HepG2 (cell line): ENCODE results near the gene ZNF22. TPM values are rescaled to one million over a fixed set of nuclear protein-coding genes. Genes with fewer than 3 reads are reported as not detected.

Experiments
- AKNA ChIP-seq: sonication (generic); formaldehyde crosslinking; IDR thresholded peaks from 2 replicates; pipeline ENCODE4 v1.4.0; 2020; ENCODE audit warnings: missing genetic modification reagents, borderline replicate concordance
- ATF2 ChIP-seq: sonication (generic); formaldehyde crosslinking; IDR thresholded peaks from 2 replicates; pipeline ENCODE4 v1.4.0; 2020; ENCODE audit warnings: missing genetic modification reagents
- BATF2 ChIP-seq: sonication (generic); formaldehyde crosslinking; IDR thresholded peaks from 2 replicates; pipeline ENCODE4 v1.8.0; 2022; ENCODE audit warnings: mild to moderate bottlenecking, missing genetic modification reagents, moderate library complexity
- EEA1 ChIP-seq: sonication (generic); formaldehyde crosslinking; IDR thresholded peaks from 2 replicates; pipeline ENCODE4 v1.5.1; 2020; ENCODE audit warnings: mild to moderate bottlenecking, missing genetic modification reagents, borderline replicate concordance
- FOXP4 ChIP-seq: sonication (generic); formaldehyde crosslinking; IDR thresholded peaks from 2 replicates; pipeline ENCODE4 v1.4.0; 2020; ENCODE audit warnings: missing genetic modification reagents
- GPBP1L1 ChIP-seq: sonication (generic); formaldehyde crosslinking; IDR thresholded peaks from 2 replicates; pipeline ENCODE4 v1.5.0; 2020; ENCODE audit warnings: mild to moderate bottlenecking, missing genetic modification reagents
- HNRNPH1 ChIP-seq: fragments of 200-400 bp; formaldehyde crosslinking; optimal IDR thresholded peaks from 2 replicates; pipeline ENCODE3; 2017; ENCODE audit warnings: mild to moderate bottlenecking, low read depth, low read length
- KDM4B ChIP-seq: sonication (generic); formaldehyde crosslinking; IDR thresholded peaks from 2 replicates; pipeline ENCODE4 v1.4.0; 2020; ENCODE audit warnings: missing genetic modification reagents
- KLF6 ChIP-seq: IDR thresholded peaks from 2 replicates; pipeline ENCODE4 v1.8.0; 2016; ENCODE audit warnings: missing biosample characterization, missing genetic modification reagents
- NCOA2 ChIP-seq: sonication (generic); formaldehyde crosslinking; IDR thresholded peaks from 2 replicates; pipeline ENCODE4 v1.8.0; 2022; ENCODE audit warnings: inconsistent platforms
- NFKB2 ChIP-seq: sonication (generic); formaldehyde crosslinking; IDR thresholded peaks from 2 replicates; pipeline ENCODE4 v1.4.0; 2020; ENCODE audit warnings: missing genetic modification reagents, borderline replicate concordance
- RXRA ChIP-seq: sonication (generic); formaldehyde crosslinking; IDR thresholded peaks from 2 replicates; pipeline ENCODE4 v1.5.1; 2020; ENCODE audit warnings: missing genetic modification reagents
- SPEN ChIP-seq: sonication (generic); formaldehyde crosslinking; IDR thresholded peaks from 2 replicates; pipeline ENCODE4 v1.5.1; 2020; ENCODE audit warnings: low read depth, mild to moderate bottlenecking, missing genetic modification reagents
- ZC3H13 ChIP-seq: sonication (generic); formaldehyde crosslinking; IDR thresholded peaks from 2 replicates; pipeline ENCODE4 v1.8.1; 2023; ENCODE audit warnings: mild to moderate bottlenecking, missing genetic modification reagents, moderate library complexity
- ZFP90 ChIP-seq: sonication (generic); formaldehyde crosslinking; IDR thresholded peaks from 2 replicates; pipeline ENCODE4 v1.8.0; 2022; ENCODE audit warnings: missing genetic modification reagents, mild to moderate bottlenecking, inconsistent platforms, borderline replicate concordance
- ZKSCAN8 ChIP-seq: IDR thresholded peaks from 2 replicates; pipeline ENCODE4 v1.6.1; 2016; ENCODE audit warnings: borderline replicate concordance, missing genetic modification reagents, missing compliant biosample characterization
- ZNF138 ChIP-seq: sonication (generic); formaldehyde crosslinking; IDR thresholded peaks from 2 replicates; pipeline ENCODE4 v1.5.0; 2020; ENCODE audit warnings: mild to moderate bottlenecking, low read depth, missing genetic modification reagents
- ZNF207 ChIP-seq: fragments of 450-650 bp; IDR thresholded peaks from 2 replicates; pipeline ENCODE4 v1.6.1; 2016; ENCODE audit warnings: antibody characterized with exemption, borderline replicate concordance
- ZNF326 ChIP-seq: sonication (generic); formaldehyde crosslinking; IDR thresholded peaks from 2 replicates; pipeline ENCODE4 v1.4.0; 2020; ENCODE audit warnings: missing genetic modification reagents, borderline replicate concordance
- ZNF776 ChIP-seq: sonication (generic); formaldehyde crosslinking; IDR thresholded peaks from 2 replicates; pipeline ENCODE4 v1.4.0; 2020; ENCODE audit warnings: mild to moderate bottlenecking, missing genetic modification reagents
- polyA plus RNA-seq, 8 experiments: library from polyadenylated mRNA; depleted of rRNA in 3 of 8; stranded (reverse) in 7 of 8; unstranded in 1 of 8; fragments of >200 nt; fragmentation: Illumina TruSeq in 4 of 8; extraction: Trizol in 4 of 8; gene quantifications; 2 replicates each; pipeline versions ENCODE4 v1.2.1 to v1.2.3, GENCODE V29; 2011 to 2016; ENCODE audit warnings: low read depth in 4 of 8, missing spikeins in 1 of 8, mixed read lengths in 1 of 8; ENCODE audit not compliant: insufficient read depth in 1 of 8
- total RNA-seq, 5 experiments: library from RNA; depleted of rRNA; stranded (reverse); fragments of >200 nt; fragmentation: Illumina TruSeq; extraction: Trizol; gene quantifications; 2 replicates each; pipeline ENCODE4 v1.2.3, GENCODE V29; 2016; ENCODE audit warnings: low read depth in 1 of 5

Gene ZNF22
- total and polyA plus RNA-seq, 2 of the 13 experiments (the other 11 are each of a cell fraction or from before 2014, with no cell fraction given) = 0.40 to 1.3 TPM

GRCh38 chr10:44990302-44990655, 10.4 kb upstream of the ZNF22 start (continued):
- TF ChIP-seq KDM4B (CRISPR knock-in tag) (no peak), ZNF138 (CRISPR knock-in tag) (no peak), ZNF326 (no peak), KLF6 (CRISPR knock-in tag) (peak; percentile 49; the same call in 1 of the 2 replicates), NCOA2 (peak; percentile 84), ATF2 (CRISPR knock-in tag) (peak; percentile 40; the same call in 1 of the 2 replicates), ZKSCAN8 (CRISPR knock-in tag) (no peak), ZNF207 (no peak), FOXP4 (CRISPR knock-in tag) (peak; percentile 65), EEA1 (CRISPR knock-in tag) (no peak), ZFP90 (CRISPR knock-in tag) (no peak), NFKB2 (CRISPR knock-in tag) (no peak), SPEN (CRISPR knock-in tag) (0 out of 2 replicates have a peak, but pooled peaks have one; percentile 21), RXRA (CRISPR knock-in tag) (0 out of 2 replicates have a peak, but pooled peaks have one; percentile 33), ZC3H13 (CRISPR knock-in tag) (no peak), GPBP1L1 (no peak), ZNF776 (no peak), HNRNPH1 (no peak), AKNA (CRISPR knock-in tag) (no peak), BATF2 (CRISPR knock-in tag) (no peak)
